HG03064 (cell line): ENCODE measurements around the gene PARK7.
"Not testable (repeated sequence)": the region's sequence is repeated elsewhere in the genome, so short reads cannot be mapped to it uniquely, and the experiment has no call there.

Source experiments
- ATAC-seq: cut with Tn5 transposase; IDR thresholded peaks from one replicate; pipeline ENCODE4 v1.9.1; 2021; ENCODE audit warnings: low read depth; ENCODE audit not compliant: unreplicated experiment

The PARK7 gene

DNA sequence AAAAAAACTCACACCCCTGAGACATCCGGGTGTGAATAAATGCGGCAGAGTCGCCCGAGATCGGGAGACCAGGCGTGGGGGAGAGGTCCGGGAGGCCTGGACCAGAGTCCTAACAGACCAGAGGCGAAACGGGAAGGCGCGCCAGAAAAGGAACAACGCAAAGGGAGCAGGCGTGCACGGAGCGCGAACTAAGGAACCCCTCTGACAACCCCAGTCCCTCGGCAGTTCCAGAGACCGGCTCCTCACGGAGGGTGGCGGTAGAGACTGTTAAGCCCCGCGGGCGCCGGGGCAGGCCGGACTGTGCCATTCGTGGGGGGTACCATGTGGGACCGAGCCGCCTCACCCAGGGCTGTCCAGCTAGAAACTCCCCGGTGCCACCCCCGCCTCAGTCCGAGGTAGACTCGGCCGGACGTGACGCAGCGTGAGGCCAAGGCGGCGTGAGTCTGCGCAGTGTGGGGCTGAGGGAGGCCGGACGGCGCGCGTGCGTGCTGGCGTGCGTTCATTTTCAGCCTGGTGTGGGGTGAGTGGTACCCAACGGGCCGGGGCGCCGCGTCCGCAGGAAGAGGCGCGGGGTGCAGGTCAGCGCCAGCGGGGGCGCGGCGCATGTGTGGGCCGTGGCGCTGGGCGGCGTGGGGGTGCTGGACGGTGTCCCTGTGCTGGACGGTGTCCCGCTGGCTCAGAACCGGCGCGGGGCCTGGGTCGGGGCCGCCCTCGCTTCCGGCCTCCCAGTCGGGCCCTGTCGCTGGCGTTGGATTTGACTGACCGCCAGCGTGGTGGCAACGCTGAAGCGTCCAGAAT is at the start of gene PARK7:
PARK7 (plus strand) TSS at position 496 of the 798 bp plus-strand sequence. CDS start 1,075 bp downstream, outside the sequence.
- ATAC-seq: peak; percentile 91

DNA sequence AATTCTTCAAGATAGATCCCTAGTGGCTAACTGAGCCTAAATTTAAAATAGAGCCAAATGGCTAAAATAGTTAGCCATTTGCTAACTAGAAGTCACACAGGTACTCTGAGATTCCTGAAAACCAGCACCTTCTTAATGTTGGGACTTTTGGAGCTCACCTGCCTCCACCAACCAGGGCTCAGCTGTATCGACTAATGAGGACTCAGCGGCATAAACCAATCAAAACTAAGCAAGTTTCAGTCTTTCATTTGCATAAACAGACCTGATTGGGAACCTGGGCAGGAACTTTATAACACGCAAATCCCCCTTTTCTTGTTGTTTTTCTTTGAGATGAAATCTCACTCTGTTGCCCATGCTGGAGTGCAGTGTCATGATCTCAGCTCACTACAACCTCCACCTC is 49.4 kb upstream of the PARK7 start:
- no peak for ATAC-seq

DNA sequence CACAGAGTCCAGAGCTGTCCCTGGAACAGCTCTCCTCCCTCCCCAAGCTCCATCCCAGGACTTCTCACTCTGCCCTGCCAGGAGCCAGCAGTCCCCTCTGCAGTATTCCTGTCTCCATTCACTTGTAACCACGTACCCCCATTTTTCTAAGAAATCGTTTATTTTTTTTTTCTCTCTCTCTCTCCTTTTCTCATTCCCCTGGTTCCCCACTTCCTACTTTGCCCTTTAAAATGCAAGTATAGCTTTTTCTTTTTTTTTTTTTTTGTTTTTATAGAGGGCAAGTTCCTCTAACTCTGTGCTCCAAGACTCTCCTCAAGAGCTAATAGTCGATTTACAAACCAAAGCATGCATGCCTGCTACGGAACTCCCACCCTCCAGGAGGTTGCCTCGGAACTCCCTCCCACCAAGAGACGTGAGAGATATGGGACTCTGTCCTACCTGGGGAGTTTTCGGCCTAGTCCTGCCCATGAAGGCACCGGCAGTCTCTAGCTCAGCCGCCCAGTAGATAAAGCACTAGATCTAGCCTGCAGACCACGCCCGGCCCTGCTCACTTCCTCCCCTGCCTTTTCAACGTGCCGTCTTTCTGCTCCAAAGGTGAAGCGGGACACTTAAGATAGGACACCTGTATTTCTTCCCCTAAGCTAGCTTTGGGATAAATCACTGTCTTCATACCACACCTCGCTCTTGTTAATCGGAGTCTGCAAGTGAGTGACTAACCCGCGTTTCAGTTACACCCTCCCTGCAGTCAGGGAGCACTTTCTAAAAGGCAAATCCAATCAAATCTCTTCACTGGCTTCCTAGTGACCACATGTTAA is 48.6 kb upstream of the PARK7 start:
- ATAC-seq: no peak

DNA sequence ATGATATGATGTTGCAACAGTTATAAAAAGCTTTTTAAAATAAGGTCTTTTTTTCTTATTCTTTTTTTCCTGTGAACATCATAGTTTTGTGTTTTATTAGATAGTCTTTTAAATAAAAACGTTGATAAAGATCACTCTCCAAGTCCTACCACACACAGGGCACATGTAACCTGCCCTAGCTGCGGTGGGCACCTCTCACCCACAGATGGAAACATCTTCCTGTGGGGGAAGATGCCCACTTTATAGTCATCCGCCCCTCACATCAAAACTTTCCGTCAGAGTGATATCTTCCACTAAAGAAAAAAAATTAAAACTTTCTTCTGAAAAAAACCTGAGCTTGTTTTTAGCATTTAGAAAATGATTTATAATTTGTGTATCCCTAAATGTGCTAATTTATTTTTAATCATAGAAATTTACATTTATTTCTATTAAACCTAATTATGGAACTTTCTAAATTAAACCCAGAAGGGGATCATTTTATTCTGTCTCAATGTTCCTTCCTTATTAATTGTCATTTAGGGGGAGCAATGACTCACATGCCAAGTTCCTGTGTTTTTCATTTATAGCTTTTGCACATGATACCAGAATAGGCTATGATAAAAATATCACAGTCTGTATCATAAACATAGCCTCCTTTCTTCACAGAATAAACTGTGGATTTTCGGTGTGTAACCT is 45.5 kb upstream of the PARK7 start:
- ATAC-seq: no peak

DNA sequence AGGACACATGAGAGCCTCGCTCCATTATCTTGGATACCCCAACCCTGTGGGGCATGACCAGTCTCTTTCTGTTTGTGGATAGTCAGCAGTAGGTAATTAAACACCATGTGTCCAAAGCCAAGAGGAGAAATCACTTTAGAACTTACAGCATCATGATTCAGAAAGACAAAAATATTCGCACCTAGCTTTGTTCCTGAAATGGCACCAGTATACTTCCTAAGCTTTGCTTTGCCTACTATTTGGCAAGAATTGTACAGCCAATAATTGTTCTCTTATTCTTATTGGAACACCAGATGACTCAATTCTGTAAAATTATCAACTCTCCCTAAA is 45.0 kb upstream of the PARK7 start:
- no peak for ATAC-seq

DNA sequence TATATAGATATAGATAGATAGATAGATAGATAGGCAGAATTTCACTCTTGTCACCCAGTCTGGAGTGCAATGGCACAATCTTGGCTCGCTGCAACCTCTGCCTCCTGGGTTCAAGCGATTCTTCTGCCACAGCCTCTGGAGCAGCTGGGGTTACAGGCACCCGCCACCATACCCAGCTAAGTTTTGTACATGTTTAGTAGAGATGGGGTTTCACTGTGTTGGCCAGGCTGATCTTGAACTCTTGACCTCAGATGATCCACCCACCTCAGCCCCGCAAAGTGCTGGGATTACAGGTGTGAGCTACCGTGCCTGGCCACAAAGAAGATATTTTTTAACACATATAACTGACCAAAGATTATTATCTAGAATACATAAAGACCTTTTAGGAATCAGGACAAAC is 43.5 kb upstream of the PARK7 start:
- ATAC-seq: not testable (repeated sequence)

DNA sequence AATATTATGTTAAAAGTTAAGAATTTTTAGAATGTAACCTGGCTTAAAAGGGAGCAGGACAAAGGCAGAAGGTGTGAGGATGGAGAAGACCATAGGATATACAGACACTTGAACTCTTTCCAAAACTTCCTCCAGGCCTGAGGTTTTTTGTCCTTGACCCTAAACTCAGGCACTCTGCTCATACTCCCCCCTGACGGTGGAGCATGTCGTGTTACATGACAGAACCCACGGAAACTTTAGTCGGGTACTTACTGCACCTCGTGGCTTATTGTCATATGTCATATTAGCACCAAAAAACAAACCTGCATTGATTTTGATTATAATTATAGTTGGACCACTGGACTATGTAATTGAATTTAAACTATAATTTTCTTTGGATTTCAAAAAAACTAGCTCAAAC is 41.6 kb upstream of the PARK7 start:
- ATAC-seq: no peak

DNA sequence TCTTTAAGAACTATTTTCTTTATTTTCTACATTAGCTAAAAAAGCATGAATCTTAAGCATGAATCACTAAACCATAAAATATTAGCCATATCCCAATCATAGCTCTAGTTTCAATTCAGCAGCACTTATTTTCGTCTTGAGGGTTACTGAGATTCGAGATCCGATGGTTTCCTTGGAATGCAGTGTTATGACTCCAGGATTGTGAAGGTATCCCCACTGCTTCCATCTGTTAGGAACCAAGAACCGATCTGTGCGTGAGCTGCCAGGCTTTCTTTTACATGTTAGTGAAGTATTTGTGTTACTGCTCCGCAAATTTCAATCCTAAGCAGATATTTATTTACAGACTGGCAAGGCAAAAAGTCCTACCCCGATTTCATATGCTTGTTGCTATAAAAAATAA is 39.7 kb upstream of the PARK7 start:
- no peak for ATAC-seq

DNA sequence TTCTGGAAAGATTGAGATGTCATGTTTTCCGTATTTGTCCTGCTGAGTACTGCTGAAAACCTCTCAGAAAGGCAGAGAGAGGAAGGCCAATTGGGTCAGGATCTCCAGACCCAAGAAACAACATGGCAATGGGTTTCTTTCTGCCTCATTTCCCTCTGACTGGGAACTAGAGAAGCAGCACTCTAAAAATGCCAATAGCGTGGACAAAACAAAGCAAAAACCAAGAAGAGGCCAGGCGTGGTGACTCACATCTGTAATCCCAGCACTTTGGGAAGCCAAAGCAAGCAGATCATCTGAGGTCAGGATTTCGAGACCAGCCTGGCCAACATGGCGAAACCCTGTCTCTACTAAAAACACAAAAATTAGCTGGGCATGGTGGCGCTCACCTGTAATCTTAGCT is 39.2 kb upstream of the PARK7 start:
- no peak for ATAC-seq

DNA sequence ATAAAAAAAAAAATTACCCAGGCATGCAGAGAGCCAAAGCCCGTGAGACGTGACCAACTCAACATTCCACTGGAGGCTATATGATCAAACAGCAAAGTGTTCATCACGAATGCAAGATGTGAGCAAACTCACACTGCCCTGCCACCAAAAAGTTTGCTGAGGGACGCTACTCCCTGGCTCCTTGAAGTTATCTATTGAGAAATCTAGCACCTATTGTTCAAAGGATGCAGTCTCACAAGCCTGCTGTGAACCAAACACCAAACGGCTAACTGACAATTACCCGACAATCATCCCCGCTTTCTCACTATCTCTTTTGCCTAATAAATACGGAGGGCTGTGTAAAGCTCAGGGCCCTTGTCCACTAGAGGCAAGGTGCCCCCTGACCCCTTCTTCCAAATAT is 34.5 kb upstream of the PARK7 start:
- ATAC-seq: not testable (repeated sequence)

DNA sequence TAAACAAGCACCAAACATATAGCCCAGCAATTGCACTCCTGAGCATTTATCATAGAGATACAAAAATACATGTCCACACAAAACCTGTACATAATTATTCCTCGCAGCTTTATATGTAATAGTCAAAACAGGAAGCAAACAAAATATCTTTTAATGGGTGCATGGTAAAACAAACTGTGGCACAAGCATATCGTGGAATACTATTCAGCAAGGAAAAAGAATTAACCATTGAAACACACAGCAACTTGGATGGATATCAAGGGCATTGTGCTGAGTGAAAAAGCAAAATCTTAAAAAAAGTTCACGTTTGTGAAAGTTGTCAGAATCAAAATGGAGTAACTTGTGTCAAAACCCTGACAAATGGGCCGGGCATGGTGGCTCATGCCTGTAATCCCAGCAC is 33.3 kb upstream of the PARK7 start:
- ATAC-seq: no peak

DNA sequence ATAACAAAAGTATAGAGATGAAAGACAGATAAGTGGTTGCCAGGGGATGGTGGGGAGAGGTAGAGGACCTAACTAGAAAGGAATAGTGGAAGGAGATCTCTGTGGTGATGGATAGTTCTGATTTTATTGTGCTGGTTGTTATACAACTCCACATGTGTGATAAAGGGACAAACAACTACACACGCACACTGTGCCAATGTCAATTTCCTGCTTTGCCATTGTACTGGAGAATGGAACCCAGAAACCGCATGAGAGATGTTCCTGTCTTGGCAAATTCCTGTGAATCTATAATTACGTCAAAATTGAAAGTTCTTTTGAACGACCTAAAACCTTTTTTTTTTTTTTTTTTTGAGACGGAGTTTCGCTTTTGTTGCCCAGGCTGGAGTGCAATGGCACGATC is 31.9 kb upstream of the PARK7 start:
- no peak for ATAC-seq

DNA sequence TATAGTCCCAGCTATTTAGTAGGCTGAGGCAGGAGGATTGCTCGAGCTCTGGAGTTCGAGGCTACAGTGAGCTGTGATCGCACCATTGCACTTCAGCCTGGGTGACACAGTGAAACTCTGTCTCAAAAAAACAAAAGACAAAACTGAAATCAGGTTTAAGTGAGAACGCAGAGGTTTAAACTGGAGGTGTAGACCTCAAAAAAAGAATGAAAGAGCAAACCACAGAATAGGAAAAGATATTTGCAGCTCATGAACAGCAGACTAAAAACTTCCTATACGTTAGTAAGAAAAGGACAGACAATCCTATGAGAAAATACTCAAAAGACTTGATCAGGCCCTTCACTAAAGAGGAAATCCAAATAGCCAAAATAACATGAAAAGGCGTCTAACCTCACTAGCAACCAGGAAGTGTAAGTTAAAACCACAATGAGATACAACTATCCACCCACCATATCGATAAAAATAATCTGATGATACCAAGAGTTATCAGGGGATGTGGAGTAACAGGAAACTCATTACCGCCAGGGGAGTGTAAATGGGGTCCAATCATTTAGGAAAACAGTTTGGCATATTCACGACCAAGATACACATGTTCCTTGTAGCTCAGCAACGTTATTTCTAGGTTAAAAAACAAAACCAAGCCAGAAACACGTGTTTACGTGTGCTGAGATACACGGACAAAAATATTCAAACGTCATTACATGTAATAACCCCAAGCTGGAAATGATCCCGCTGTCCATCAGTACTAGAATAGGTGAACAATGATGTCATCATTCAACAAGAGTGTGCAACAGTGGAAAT is 30.7 kb upstream of the PARK7 start:
- ATAC-seq: no peak

DNA sequence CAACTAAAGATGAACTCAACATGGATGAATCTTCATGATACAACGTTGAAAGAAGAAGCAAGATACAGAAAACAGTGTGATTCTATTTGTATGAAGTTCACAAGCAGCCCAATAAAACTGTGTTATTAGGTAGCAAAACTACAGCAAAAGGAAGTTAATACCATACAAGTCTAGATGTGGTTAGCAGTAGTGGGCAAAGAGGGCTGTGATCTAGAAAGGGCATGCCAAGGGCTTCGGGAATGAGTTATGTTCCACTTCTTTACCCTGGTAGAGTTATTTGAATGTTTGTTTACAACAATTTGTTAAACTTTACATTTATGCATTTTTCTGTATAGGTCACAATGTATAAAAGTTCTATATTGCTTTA is 30.1 kb upstream of the PARK7 start:
- no peak for ATAC-seq

DNA sequence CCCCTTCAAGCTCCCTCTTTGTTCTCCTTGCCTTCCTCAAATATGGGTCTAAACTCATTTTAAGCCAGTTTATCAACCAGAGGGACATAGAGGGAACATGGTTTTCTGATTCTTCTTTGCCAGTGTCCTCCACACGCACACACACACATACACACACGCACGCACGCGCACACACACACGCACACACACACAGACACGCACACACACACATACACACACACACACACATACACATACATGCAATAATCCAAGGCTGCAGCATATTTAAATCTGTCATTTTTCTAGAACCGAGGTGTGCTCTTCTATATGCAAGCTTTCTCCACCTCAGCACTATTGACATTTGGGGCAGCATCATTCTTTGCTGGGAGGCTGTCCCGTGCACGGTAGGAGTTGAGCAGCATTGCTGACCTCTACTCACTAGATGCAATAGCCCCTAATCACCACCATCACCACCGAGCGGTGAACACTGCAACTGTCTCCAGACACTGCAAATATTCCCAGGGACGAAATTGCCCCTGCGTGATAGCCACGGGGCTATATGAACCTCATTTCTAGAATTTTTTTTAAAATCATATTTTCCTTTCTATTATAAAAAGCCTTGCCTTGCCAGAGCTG is 28.9 kb upstream of the PARK7 start:
- ATAC-seq: no peak

DNA sequence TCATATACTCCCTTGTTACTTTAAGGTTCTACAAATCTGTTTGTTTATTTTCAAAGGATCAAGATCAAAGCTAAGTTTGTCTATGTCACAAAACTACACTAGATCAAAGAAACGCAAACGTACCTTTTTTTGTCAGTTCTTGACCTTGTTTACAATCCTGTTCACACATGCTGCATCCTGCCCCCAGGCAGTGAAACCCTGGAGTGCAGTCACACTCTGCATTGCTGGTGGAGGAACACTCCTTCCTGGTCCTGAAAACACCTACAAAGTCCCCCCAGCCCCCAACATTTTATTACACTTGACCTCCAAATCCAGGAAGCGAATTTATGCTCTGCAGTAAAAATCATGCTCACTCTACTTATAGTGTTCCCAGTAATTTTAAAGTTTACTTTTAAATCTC is 23.4 kb upstream of the PARK7 start:
- ATAC-seq: no peak

DNA sequence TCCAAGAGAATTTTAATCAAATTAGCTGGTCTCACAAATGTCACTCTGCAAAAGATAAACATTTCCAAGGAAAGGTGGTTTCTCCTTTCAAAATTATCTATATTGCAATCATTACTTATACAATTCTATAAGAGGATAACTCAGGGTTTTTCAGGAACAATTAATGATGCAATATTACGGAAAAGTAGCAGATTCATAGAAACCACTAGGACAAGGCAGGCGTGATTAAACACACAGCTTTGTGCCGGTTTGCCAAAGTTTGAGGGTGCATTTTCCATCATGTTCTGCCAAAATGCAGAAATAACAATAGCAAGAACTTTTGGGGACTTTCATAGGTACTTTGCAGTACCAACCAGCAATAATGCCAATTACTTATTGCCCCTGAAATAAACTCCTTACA is 21.5 kb upstream of the PARK7 start:
- no peak for ATAC-seq

DNA sequence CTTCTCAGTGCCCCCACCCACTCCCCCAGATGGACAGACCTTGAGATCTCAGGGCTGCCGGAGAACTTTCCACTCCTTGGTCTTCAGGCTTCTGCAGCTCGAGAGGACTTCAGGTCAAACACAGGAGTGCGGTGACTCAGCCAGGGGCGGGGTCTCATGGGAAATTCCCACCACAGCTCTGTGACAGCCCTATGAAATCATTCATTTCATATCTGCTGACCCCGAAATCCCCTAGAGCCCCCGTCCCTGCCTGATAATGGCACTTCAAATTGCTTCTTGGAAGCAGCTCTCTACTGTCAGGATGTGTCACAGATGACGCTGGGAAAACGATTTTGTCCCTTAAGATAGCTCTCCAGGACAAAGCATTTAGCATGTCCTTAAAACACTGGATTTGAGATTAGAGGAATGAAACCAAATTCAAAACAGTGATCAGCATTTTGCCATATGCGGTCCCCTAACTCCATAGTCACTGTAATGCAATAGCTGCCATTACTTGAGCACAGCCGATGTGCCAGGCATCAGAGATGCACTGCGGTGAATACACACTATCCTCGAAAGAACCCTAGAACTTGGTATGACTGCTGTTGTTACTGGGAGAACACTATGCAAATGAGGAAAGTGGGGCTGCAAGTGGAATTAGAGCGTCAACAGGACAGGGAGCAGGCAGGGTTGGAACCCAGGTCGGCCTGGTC is 20.6 kb upstream of the PARK7 start, which contains the start of gene TNFRSF9:
TNFRSF9 (minus strand) TSS at position 95 of the 692 bp plus-strand sequence. CDS start 845 bp downstream, outside the sequence.
- ATAC-seq: no peak

DNA sequence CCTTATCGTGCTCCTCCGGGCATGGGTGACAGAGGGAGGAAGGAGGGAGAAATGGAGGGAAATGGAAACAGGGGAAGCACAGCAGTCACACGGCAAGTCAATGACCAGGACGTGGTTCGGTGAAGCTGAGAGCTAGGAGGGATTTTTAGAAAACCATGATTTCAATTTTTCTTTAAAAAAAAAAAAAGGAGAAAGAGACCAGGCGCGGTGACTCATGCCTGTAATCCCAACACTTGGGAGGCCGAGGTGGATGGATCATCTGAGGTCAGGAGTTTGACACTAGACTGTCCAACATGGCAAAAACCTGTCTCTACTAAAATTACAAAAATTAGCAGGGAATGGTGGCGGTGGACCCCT is 20.1 kb upstream of the PARK7 start:
- ATAC-seq: no peak
